Activated CD4-positive, alpha-beta T cell treated with anti-CD3 and anti-CD28 coated beads, Interleukin-2, amount 10 ng/mL, durations not matched to agents 24 days and 14 days (primary cell): ENCODE data around the gene MED8. TPM values are rescaled to one million over a fixed set of nuclear protein-coding genes. Genes with fewer than 3 reads are reported as not detected.

Source experiments
- DNase-seq: peaks from one replicate; pipeline ENCODE4 v3.0.0; 2022
- H3K27ac Mint-ChIP-seq: one replicate; pipeline ENCODE4 v1.8.0; 2022; ENCODE audit warnings: mild to moderate bottlenecking, mixed read lengths
- H3K27me3 Mint-ChIP-seq: one replicate; pipeline ENCODE4 v1.8.0; 2022; ENCODE audit warnings: mixed read lengths
- H3K36me3 Mint-ChIP-seq: one replicate; pipeline ENCODE4 v1.8.0; 2022; ENCODE audit warnings: low read depth, mild to moderate bottlenecking, mixed read lengths
- H3K4me1 Mint-ChIP-seq: one replicate; pipeline ENCODE4 v1.8.0; 2021; ENCODE audit warnings: mixed read lengths
- H3K4me3 Mint-ChIP-seq: one replicate; pipeline ENCODE4 v1.8.0; 2022; ENCODE audit warnings: mild to moderate bottlenecking, moderate library complexity, mixed read lengths
- H3K9me3 Mint-ChIP-seq: one replicate; pipeline ENCODE4 v1.8.0; 2021; ENCODE audit warnings: mixed read lengths
- intact Hi-C: fragments of 100-400 bp; cut with micrococcal nuclease; formaldehyde crosslinking; loops from one replicate; pipeline ENCODE4 v1.15.1; 2023
- total RNA-seq: library from RNA; stranded (reverse); gene quantifications from 2 replicates; pipeline ENCODE4 v1.2.3, GENCODE V29; 2022

The MED8 gene
- total RNA-seq, 1 donor from 2014 or later = 45.1 TPM

- no peaks in the 10 kb centered on the region for H3K27me3 Mint-ChIP-seq
- peaks cover 22% of the 10 kb centered on the region for H3K4me1 Mint-ChIP-seq
- no peak overlapping the region for H3K27ac Mint-ChIP-seq
- intact Hi-C loops = no loop called here
- H3K36me3 Mint-ChIP-seq = peaks cover 9% of the 10 kb centered on the region
- H3K4me3 Mint-ChIP-seq = no peak overlapping the region
- no peak for DNase-seq
- H3K9me3 Mint-ChIP-seq = no peaks in the 10 kb centered on the region
Measured at GRCh38 chr1:43354471-43354870, 35.1 kb downstream of the MED8 start.

GRCh38 chr1:43352881-43353280 lies 36.7 kb downstream of the MED8 start:
- intact Hi-C loops = no loop called here
- Mint-ChIP-seq H3K36me3 (peaks cover 7% of the 10 kb centered on the region), H3K4me3 (no peak overlapping the region), H3K27me3 (no peaks in the 10 kb centered on the region), H3K9me3 (no peaks in the 10 kb centered on the region), H3K27ac (no peak overlapping the region), H3K4me1 (peaks cover 21% of the 10 kb centered on the region)
- DNase-seq = no peak

- H3K4me3 Mint-ChIP-seq = no peak overlapping the region
- intact Hi-C loops = no loop called here
- DNase-seq = no peak
- peaks cover 18% of the 10 kb centered on the region for H3K4me1 Mint-ChIP-seq
- H3K36me3 Mint-ChIP-seq = peaks cover 7% of the 10 kb centered on the region
- no peaks in the 10 kb centered on the region for H3K27me3 Mint-ChIP-seq
- H3K27ac Mint-ChIP-seq = no peak overlapping the region
- H3K9me3 Mint-ChIP-seq = no peaks in the 10 kb centered on the region
Measured at GRCh38 chr1:43352351-43352705, 37.3 kb downstream of the MED8 start.

- Mint-ChIP-seq H3K4me1 (peaks cover 16% of the 10 kb centered on the region), H3K4me3 (no peak overlapping the region), H3K27ac (peak overlapping the region; percentile 61), H3K9me3 (no peaks in the 10 kb centered on the region), H3K27me3 (peaks cover 2% of the 10 kb centered on the region), H3K36me3 (peaks cover 4% of the 10 kb centered on the region)
- intact Hi-C loops = no loop called here
- DNase-seq = no peak
Measured at GRCh38 chr1:43351421-43352350, 37.9 kb downstream of the MED8 start.

DNA sequence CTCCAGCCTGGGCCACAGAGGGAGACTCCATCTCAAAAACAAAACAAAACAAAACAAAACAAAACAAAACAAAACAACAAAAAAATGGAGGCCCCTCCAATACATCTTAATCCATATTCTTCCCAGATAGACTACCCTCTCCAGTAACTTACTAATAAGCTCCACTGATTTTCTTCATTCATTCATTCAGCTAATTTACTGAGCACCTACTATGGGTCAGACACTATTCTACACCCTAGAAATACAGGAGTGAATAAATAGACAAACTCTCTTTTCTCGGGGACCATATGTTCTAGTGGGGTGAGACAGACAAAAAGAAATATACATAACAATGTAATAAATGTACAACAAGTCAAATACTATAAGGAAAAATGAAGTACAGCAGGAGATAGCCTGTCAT lies 38.6 kb downstream of the MED8 start:
- Mint-ChIP-seq H3K27ac (no peak overlapping the region), H3K27me3 (peaks cover 2% of the 10 kb centered on the region), H3K4me1 (peaks cover 17% of the 10 kb centered on the region), H3K36me3 (peaks cover 4% of the 10 kb centered on the region), H3K4me3 (no peak overlapping the region), H3K9me3 (no peaks in the 10 kb centered on the region)
- DNase-seq = no peak
- intact Hi-C loops = no loop called here

DNA sequence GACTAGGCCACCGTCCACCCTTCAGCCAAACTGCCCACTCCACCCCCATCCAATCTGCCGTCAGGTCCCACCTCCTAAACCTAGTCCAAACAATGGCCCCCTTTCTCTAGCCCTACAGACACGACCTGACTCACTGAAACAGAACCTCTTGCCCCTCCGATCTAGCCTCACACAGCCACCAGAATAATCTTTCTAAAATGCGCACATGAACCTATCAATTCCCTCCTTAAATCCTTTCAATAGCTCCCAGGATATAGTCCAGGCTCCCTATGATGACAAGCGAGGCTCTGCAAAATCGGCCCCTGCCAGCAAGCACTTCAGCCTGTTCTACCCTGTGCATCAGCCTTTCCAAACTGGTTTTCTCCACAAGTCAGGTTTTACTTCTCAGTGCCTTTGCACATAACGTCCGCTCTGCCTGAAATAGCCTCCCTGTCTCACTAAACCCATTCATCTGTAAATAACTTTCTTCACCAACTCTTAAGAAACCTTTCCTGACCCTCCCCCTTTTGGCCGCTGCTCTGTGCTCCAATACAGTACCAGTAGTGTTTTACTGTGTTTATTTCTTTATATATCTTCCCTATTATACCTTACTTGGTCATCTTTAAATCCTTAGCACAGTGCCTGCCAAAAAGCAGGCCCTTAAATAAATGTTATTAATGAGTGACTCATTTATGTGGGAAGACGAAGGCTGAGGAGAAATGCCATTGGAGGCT lies 39.9 kb downstream of the MED8 start:
- Mint-ChIP-seq H3K27ac (peak overlapping the region; percentile 78), H3K9me3 (no peaks in the 10 kb centered on the region), H3K4me3 (peak overlapping the region; percentile 65), H3K27me3 (peaks cover 2% of the 10 kb centered on the region), H3K36me3 (peaks cover 4% of the 10 kb centered on the region), H3K4me1 (peaks cover 19% of the 10 kb centered on the region)
- intact Hi-C loops = loop anchor here (1.0 kb wide), 1 partner anchor 9 kb away; the partner anchor contains the start of gene CDC20
- no peak for DNase-seq

- Mint-ChIP-seq H3K9me3 (no peaks in the 10 kb centered on the region), H3K27me3 (peaks cover 2% of the 10 kb centered on the region), H3K27ac (peak overlapping the region; percentile 78), H3K36me3 (no peaks in the 10 kb centered on the region), H3K4me3 (peak overlapping the region; percentile 65), H3K4me1 (peaks cover 24% of the 10 kb centered on the region)
- intact Hi-C loops = loop anchor here (1.0 kb wide), 1 partner anchor 9 kb away; the partner anchor contains the start of gene CDC20
- peak; percentile 88 for DNase-seq
Measured at GRCh38 chr1:43348809-43349593, 40.6 kb downstream of the MED8 start.

- H3K4me3 Mint-ChIP-seq = no peak overlapping the region
- intact Hi-C loops = no loop called here
Measured at GRCh38 chr1:43348343-43348808, 41.2 kb downstream of the MED8 start.

GRCh38 chr1:43346636-43347035 lies 43.0 kb downstream of the MED8 start:
- Mint-ChIP-seq H3K9me3 (no peaks in the 10 kb centered on the region), H3K4me3 (no peak overlapping the region), H3K27ac (no peak overlapping the region), H3K36me3 (no peaks in the 10 kb centered on the region), H3K4me1 (peaks cover 20% of the 10 kb centered on the region), H3K27me3 (peaks cover 2% of the 10 kb centered on the region)
- DNase-seq = no peak
- intact Hi-C loops = no loop called here

More at GRCh38 chr1:43348343-43348808, 41.2 kb downstream of the MED8 start:
- DNase-seq = no peak
- Mint-ChIP-seq H3K4me1 (peaks cover 27% of the 10 kb centered on the region), H3K27ac (no peak overlapping the region), H3K9me3 (no peaks in the 10 kb centered on the region), H3K36me3 (no peaks in the 10 kb centered on the region), H3K27me3 (peaks cover 2% of the 10 kb centered on the region)

DNA sequence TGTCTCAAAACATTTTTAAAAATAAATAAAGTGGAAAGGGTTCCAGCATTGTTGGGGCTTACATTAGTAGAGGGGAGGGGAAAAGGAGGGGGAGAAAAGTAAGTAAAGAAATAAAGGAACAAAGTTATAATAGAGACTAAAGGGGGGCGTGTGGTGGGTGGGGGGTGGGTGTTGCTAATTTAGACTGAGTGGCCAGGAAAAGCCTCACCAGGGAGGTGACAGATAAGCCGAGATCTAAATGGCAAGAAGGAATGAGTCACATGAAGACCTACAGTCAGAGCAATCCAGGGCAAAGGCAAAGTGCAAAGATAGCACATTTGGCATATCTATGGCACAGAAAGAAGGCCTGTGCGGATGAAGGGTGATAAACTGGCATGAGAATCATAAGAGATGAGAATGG lies 44.5 kb downstream of the MED8 start:
- no peak for DNase-seq
- Mint-ChIP-seq H3K27me3 (peaks cover 9% of the 10 kb centered on the region), H3K27ac (no peak overlapping the region), H3K4me1 (peaks cover 20% of the 10 kb centered on the region), H3K4me3 (no peak overlapping the region), H3K9me3 (no peaks in the 10 kb centered on the region), H3K36me3 (no peaks in the 10 kb centered on the region)
- intact Hi-C loops = no loop called here

DNA sequence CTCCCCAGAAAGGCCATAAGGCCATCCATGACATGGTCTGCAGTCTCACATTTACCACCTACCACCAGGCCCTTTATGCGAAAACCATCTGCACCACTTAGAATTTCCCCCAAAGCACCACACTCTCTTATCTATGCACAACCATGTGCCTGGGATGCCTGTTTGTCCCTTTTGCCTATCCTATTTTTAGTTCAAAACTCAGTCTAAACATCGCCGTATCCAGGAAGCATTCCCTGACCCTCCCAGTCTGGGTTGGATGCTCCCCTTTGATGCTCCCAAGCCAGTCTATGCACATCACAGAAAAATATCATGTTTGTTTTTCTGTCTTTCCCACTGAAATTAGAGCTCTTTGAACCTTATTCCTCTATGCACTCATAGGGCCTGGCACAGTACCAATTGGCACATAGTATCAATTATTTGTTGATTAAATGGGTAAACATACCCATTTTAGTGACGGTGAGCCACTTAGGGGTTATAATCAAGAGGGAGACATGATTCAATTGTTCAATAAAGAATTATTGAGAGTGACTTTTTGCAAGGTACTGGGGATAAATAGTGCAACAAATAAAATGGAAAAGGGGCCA lies 45.2 kb downstream of the MED8 start:
- H3K9me3 Mint-ChIP-seq = no peaks in the 10 kb centered on the region
- no peak for DNase-seq
- no peak overlapping the region for H3K27ac Mint-ChIP-seq
- no peak overlapping the region for H3K4me3 Mint-ChIP-seq
- peaks cover 14% of the 10 kb centered on the region for H3K4me1 Mint-ChIP-seq
- H3K36me3 Mint-ChIP-seq = no peaks in the 10 kb centered on the region
- intact Hi-C loops = no loop called here
- H3K27me3 Mint-ChIP-seq = peaks cover 9% of the 10 kb centered on the region

- Mint-ChIP-seq H3K27me3 (peaks cover 8% of the 10 kb centered on the region), H3K27ac (no peak overlapping the region), H3K36me3 (no peaks in the 10 kb centered on the region), H3K4me1 (peaks cover 8% of the 10 kb centered on the region), H3K4me3 (no peak overlapping the region), H3K9me3 (no peaks in the 10 kb centered on the region)
- no peak for DNase-seq
- intact Hi-C loops = no loop called here
Measured at GRCh38 chr1:43340559-43340958, 49.0 kb downstream of the MED8 start.

DNA sequence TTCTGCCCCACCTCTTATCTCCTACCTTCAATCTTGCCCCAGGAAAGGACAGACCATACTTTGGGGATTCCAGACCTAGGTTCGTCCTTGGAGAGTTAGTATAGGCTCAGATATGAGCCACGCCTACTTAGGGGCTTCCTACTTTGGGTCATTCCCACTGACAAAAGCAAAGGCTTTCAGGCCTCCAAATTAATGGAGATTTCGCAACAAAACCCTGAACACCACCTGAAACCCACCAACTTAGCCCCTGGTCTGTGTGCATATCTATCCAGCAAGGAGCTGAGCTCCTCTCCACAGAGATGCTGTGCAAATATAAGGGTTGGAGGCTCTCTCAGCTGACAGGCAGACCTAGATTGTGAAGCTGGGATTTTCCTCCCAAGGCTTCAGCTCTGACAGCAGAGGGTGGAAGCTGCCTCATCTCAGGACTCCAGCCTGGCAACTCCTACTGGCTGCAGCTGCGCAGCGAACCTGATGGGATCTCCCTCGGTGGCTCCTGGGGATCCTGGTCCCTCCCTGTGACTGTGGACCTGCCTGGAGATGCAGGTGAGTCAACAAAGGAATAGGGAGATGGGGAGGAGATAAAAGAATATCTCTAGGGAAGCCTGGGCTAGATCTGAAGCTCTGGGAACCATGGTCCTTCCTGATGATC lies 49.9 kb downstream of the MED8 start:
- Mint-ChIP-seq H3K27me3 (peaks cover 8% of the 10 kb centered on the region), H3K36me3 (no peaks in the 10 kb centered on the region), H3K4me1 (peaks cover 8% of the 10 kb centered on the region), H3K4me3 (no peak overlapping the region), H3K27ac (no peak overlapping the region), H3K9me3 (no peaks in the 10 kb centered on the region)
- no peak for DNase-seq
- intact Hi-C loops = loop anchor here (10.0 kb wide), 1 partner anchor 495 kb away; the partner anchor contains the start of gene ZNF691
